AG09319 (cell line): Measurements from ENCODE around the gene JAK3.

Source experiments
- DNase-seq: peaks from one replicate; pipeline ENCODE4 v3.0.0-alpha.2; 2010; ENCODE audit warnings: low read depth; ENCODE audit errors: extremely low read depth
- TF ChIP-seq, protein P1 (sequence below): IDR thresholded peaks from 2 replicates; pipeline ENCODE4 v1.5.1; 2011; ENCODE audit warnings: low read depth, mild to moderate bottlenecking, inconsistent platforms, low read length, moderate library complexity

The JAK3 gene

GRCh38 chr19:17796838-17797423 is 50.9 kb downstream of the JAK3 start:
- DNase-seq, result no peak
- TF ChIP-seq, protein P1, sequence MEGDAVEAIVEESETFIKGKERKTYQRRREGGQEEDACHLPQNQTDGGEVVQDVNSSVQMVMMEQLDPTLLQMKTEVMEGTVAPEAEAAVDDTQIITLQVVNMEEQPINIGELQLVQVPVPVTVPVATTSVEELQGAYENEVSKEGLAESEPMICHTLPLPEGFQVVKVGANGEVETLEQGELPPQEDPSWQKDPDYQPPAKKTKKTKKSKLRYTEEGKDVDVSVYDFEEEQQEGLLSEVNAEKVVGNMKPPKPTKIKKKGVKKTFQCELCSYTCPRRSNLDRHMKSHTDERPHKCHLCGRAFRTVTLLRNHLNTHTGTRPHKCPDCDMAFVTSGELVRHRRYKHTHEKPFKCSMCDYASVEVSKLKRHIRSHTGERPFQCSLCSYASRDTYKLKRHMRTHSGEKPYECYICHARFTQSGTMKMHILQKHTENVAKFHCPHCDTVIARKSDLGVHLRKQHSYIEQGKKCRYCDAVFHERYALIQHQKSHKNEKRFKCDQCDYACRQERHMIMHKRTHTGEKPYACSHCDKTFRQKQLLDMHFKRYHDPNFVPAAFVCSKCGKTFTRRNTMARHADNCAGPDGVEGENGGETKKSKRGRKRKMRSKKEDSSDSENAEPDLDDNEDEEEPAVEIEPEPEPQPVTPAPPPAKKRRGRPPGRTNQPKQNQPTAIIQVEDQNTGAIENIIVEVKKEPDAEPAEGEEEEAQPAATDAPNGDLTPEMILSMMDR, result no peak

- DNase-seq, result no peak
- TF ChIP-seq, protein P1, result no peak
Measured at GRCh38 chr19:17796013-17796837, 51.6 kb downstream of the JAK3 start.

DNA sequence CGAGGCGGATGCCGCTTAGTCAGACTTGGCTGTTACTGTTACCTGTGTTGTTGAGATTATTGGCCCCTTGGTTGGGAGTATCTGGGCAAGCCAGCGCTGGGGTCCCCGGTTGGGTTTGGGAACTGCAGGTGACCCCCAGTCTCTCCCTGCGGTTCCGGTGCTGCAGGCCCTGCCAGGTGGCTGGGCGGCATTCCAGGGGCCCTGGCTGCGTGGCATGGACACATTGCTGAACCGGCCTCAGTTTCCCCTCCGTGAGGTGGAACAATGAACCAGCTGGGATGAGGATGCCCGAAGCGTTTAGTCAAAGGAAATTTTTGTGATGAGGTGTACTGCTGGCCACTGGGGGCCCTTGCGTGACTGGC is 52.3 kb downstream of the JAK3 start:
- no peak for DNase-seq
- TF ChIP-seq, protein P1, result no peak

- TF ChIP-seq, protein P1, result no peak
Measured at GRCh38 chr19:17794731-17795494, 52.9 kb downstream of the JAK3 start, which contains the start of gene B3GNT3. TSS of gene B3GNT3 (plus strand) at chr19:17795138. CDS start at chr19:17807808, 12,670 bp downstream.

DNA sequence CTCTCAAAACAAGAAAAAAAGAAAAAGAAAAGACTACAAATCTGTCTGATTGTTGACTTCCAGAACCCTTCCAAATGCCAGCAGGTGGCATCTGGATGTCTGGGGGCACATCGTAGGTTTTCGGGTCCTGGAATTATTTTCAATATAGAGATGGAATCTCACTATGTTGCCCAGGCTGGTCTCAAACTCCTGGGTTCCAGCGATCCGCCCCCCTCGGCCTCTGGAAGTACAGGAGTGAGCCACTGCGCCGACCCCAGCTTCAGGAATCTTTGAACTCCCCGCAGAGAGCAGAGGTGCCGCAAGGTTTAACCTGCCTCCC is 53.4 kb downstream of the JAK3 start:
- DNase-seq, result no peak

More at GRCh38 chr19:17794731-17795494, 52.9 kb downstream of the JAK3 start, which contains the start of gene B3GNT3:
- no peak for DNase-seq

GRCh38 chr19:17790059-17790780 is 57.6 kb downstream of the JAK3 start:
- no peak for DNase-seq

More for the DNA sequence above, 53.4 kb downstream of the JAK3 start:
- TF ChIP-seq, protein P1, result no peak

More at GRCh38 chr19:17790059-17790780, 57.6 kb downstream of the JAK3 start:
- TF ChIP-seq, protein P1, result no peak
